K562 (cell line): ENCODE results near the gene CLK3. TPM values are rescaled to one million over a fixed set of nuclear protein-coding genes. Genes with fewer than 3 reads are reported as not detected.

Source experiments
- CBX3 ChIP-seq, 2 experiments: IDR thresholded peaks; 1 replicate in 1 of 2; 2 replicates in 1 of 2; pipeline ENCODE4 v1.6.1; 2012; ENCODE audit warnings: inconsistent platforms in 2 of 2, low read length in 2 of 2, borderline replicate concordance in 1 of 2, control low read depth in 1 of 2
- ETS1 ChIP-seq: conservative IDR thresholded peaks from 2 replicates; pipeline ENCODE4 v1.6.1; 2011; ENCODE audit warnings: low read depth, mild to moderate bottlenecking, low read length; ENCODE audit not compliant: control insufficient read depth
- GTF2E2 ChIP-seq: fragments of 200-800 bp; sonication (Bioruptor generic); IDR thresholded peaks from 2 replicates; pipeline ENCODE4 v1.6.1; 2016; ENCODE audit warnings: missing genetic modification characterization, missing compliant biosample characterization
- IFI16 ChIP-seq: fragments of 250-450 bp; sonication (Bioruptor Pico); IDR thresholded peaks from 2 replicates; pipeline ENCODE4 v2.1.2; 2022; ENCODE audit warnings: mild to moderate bottlenecking, inconsistent platforms
- KDM2B ChIP-seq: fragments of 250-450 bp; sonication (Bioruptor Pico); IDR thresholded peaks from 2 replicates; pipeline ENCODE4 v1.8.0; 2021; ENCODE audit warnings: mild to moderate bottlenecking, moderate library complexity
- MYBL2 ChIP-seq, 2 experiments: fragments of 450-650 bp in 1 of 2; sonication (generic) in 1 of 2; formaldehyde crosslinking in 1 of 2; IDR thresholded peaks; 2 replicates each; pipeline versions ENCODE4 v1.6.1 to v1.8.1; 2017 to 2022; ENCODE audit warnings: borderline replicate concordance in 1 of 2, inconsistent platforms in 1 of 2, low read depth in 1 of 2, mild to moderate bottlenecking in 1 of 2, missing genetic modification reagents in 1 of 2, moderate library complexity in 1 of 2
- NBN ChIP-seq: fragments of 450-650 bp; IDR thresholded peaks from 2 replicates; pipeline ENCODE4 v1.6.1; 2016; ENCODE audit warnings: low read depth, mild to moderate bottlenecking
- NFATC3 ChIP-seq: fragments of 450-650 bp; IDR thresholded peaks from 2 replicates; pipeline ENCODE4 v1.6.1; 2017; ENCODE audit warnings: mild to moderate bottlenecking
- NONO ChIP-seq, 2 experiments: fragments of 200-400 bp in 1 of 2; fragments of 450-650 bp in 1 of 2; formaldehyde crosslinking in 1 of 2; IDR thresholded peaks; 2 replicates each; pipeline ENCODE4 v1.6.1; 2017; ENCODE audit warnings: low read depth in 2 of 2, mild to moderate bottlenecking in 2 of 2, moderate library complexity in 2 of 2, low read length in 1 of 2
- PCBP1 ChIP-seq: fragments of 200-400 bp; formaldehyde crosslinking; IDR thresholded peaks from 2 replicates; pipeline ENCODE4 v1.6.1; 2018; ENCODE audit warnings: mild to moderate bottlenecking, low read depth, low read length; ENCODE audit not compliant: poor library complexity, severe bottlenecking
- PHB ChIP-seq: fragments of 250-450 bp; sonication (Bioruptor Pico); IDR thresholded peaks from 2 replicates; pipeline ENCODE4 v1.5.0; 2021
- RHOXF2B ChIP-seq: fragments of 250-450 bp; sonication (Bioruptor Pico); conservative IDR thresholded peaks from 2 replicates; pipeline ENCODE4 v1.5.1; 2021
- TCF7L2 ChIP-seq: fragments of 150-350 bp; IDR thresholded peaks from 2 replicates; pipeline ENCODE4 v1.6.1; 2016; ENCODE audit warnings: low read depth, mild to moderate bottlenecking, low read length, moderate library complexity
- ZKSCAN3 ChIP-seq: fragments of 250-450 bp; sonication (Bioruptor Pico); IDR thresholded peaks from 2 replicates; pipeline ENCODE4 v1.4.0; 2020
- ZKSCAN8 ChIP-seq: fragments of 200-800 bp; sonication (Bioruptor generic); IDR thresholded peaks from 2 replicates; pipeline ENCODE4 v1.6.1; 2016; ENCODE audit warnings: missing genetic modification characterization, missing compliant biosample characterization
- ZNF318 ChIP-seq, 2 experiments: fragments of 450-650 bp; IDR thresholded peaks; 2 replicates each; pipeline ENCODE4 v1.6.1; 2016; ENCODE audit warnings: mild to moderate bottlenecking in 2 of 2, borderline replicate concordance in 1 of 2, low read depth in 1 of 2, moderate library complexity in 1 of 2
- ZNF584 ChIP-seq: fragments of 200-800 bp; sonication (Bioruptor generic); IDR thresholded peaks from 2 replicates; pipeline ENCODE4 v1.6.1; 2016; ENCODE audit warnings: low read depth, mild to moderate bottlenecking, missing genetic modification characterization, missing compliant biosample characterization
- ZNF586 ChIP-seq: fragments of 450-650 bp; formaldehyde crosslinking; conservative IDR thresholded peaks from 2 replicates; pipeline ENCODE4 v1.4.0; 2020; ENCODE audit warnings: mild to moderate bottlenecking, moderate library complexity
- ZNF695 ChIP-seq: fragments of 450-650 bp; formaldehyde crosslinking; IDR thresholded peaks from 2 replicates; pipeline ENCODE4 v1.4.0; 2020; ENCODE audit warnings: mild to moderate bottlenecking, moderate library complexity
- polyA plus RNA-seq, 8 experiments: library from polyadenylated mRNA; depleted of rRNA in 4 of 8; stranded (reverse) in 5 of 8; unstranded in 3 of 8; fragments of >200 nt; fragmentation: Nextera tagmentation in 2 of 8; fragmentation: Illumina TruSeq in 1 of 8; extraction: Ambion mirVana in 2 of 8; extraction: Trizol in 1 of 8; gene quantifications; 2 replicates each; pipeline versions ENCODE4 v1.2.1 to v1.2.3, GENCODE V29; 2011 to 2014; ENCODE audit warnings: inconsistent platforms in 1 of 8, missing spikeins in 1 of 8
- total RNA-seq, 7 experiments: library from RNA; depleted of rRNA in 6 of 7; stranded (reverse); fragments of >200 nt in 6 of 7; fragmentation: Illumina TruSeq in 2 of 7; extraction: Trizol in 2 of 7; gene quantifications; 2 replicates each; pipeline versions ENCODE4 v1.2.1 to v1.2.3, GENCODE V29; 2011 to 2021; ENCODE audit warnings: low replicate concordance in 1 of 7

The CLK3 gene
- total and polyA plus RNA-seq, 9 of the 15 experiments (the other 6 are each of a cell fraction or from before 2014, with no cell fraction given) = 1.2 to 95.2 (median 51.7) TPM

GRCh38 chr15:74580538-74581350 lies 34.9 kb upstream of the CLK3 start (continued):
- TF ChIP-seq ETS1 = no peak
- TF ChIP-seq MYBL2 (IDR thresholded peaks at IDR 0.05; ENCODE audit: low read depth) = no peak
- TF ChIP-seq MYBL2 (CRISPR knock-in tag; IDR thresholded peaks at IDR 0.05; ENCODE audit: borderline replicate concordance) = no peak
- no peak for TF ChIP-seq TCF7L2
- TF ChIP-seq NONO (IDR thresholded peaks at IDR 0.05; ENCODE audit: low read depth in 2 of 2, low read length in 1 of 2) = no peak
- no peak for TF ChIP-seq IFI16 (CRISPR knock-in tag)
- no peak for TF ChIP-seq PHB (CRISPR knock-in tag)
- TF ChIP-seq KDM2B (CRISPR knock-in tag) = no peak
- TF ChIP-seq ZKSCAN3 (CRISPR knock-in tag) = no peak
- 0 out of 2 replicates have a peak, but pooled peaks have one; percentile 31 for TF ChIP-seq NBN
- TF ChIP-seq ZNF586 (CRISPR knock-in tag) = no peak
- TF ChIP-seq PCBP1 = no peak
- TF ChIP-seq ZNF318 (IDR thresholded peaks at IDR 0.05; ENCODE audit: borderline replicate concordance in 1 of 2, low read depth in 1 of 2) = no peak
- TF ChIP-seq NFATC3 = no peak
- TF ChIP-seq GTF2E2 (tag) = no peak
- TF ChIP-seq ZKSCAN8 (CRISPR knock-in tag) = no peak
- no peak for TF ChIP-seq ZNF584 (CRISPR knock-in tag)
- peak in 1 of 2 experiments; percentile 38; a peak in 1 of 3 replicates for TF ChIP-seq CBX3 (IDR thresholded peaks at IDR 0.05; ENCODE audit: borderline replicate concordance in 1 of 2, low read length in 2 of 2)
- TF ChIP-seq RHOXF2B = no peak
- TF ChIP-seq ZNF695 (CRISPR knock-in tag) = no peak
